ENCODE data around the gene PTCH1.
A peak's percentile ranks its signal among the peaks of the same experiment; 100 is the strongest.

- TF ChIP-seq, protein P1, sequence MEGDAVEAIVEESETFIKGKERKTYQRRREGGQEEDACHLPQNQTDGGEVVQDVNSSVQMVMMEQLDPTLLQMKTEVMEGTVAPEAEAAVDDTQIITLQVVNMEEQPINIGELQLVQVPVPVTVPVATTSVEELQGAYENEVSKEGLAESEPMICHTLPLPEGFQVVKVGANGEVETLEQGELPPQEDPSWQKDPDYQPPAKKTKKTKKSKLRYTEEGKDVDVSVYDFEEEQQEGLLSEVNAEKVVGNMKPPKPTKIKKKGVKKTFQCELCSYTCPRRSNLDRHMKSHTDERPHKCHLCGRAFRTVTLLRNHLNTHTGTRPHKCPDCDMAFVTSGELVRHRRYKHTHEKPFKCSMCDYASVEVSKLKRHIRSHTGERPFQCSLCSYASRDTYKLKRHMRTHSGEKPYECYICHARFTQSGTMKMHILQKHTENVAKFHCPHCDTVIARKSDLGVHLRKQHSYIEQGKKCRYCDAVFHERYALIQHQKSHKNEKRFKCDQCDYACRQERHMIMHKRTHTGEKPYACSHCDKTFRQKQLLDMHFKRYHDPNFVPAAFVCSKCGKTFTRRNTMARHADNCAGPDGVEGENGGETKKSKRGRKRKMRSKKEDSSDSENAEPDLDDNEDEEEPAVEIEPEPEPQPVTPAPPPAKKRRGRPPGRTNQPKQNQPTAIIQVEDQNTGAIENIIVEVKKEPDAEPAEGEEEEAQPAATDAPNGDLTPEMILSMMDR (IDR thresholded peaks at IDR 0.05): no peak
- TF ChIP-seq SIN3A (IDR thresholded peaks at IDR 0.05; ENCODE audit: borderline replicate concordance, low read depth, low read length) (no peak), RCOR1 (IDR thresholded peaks at IDR 0.05; ENCODE audit: low read length) (peak; percentile 65; the same call in 1 of the 2 replicates), MEF2A (IDR thresholded peaks at IDR 0.05; ENCODE audit: borderline replicate concordance, low read depth) (no peak), GATA2 (CRISPR knock-in tag; IDR thresholded peaks at IDR 0.05) (0 out of 2 replicates have a peak, but pooled peaks have one; percentile 33), FOSL2 (IDR thresholded peaks at IDR 0.05; ENCODE audit: borderline replicate concordance, low read depth) (no peak), EZH2phosphoT487 (IDR thresholded peaks at IDR 0.05; ENCODE audit: borderline replicate concordance, low read depth) (no peak), FOXM1 (IDR thresholded peaks at IDR 0.05; ENCODE audit: low read depth) (no peak)
- TF ChIP-seq, protein P2, sequence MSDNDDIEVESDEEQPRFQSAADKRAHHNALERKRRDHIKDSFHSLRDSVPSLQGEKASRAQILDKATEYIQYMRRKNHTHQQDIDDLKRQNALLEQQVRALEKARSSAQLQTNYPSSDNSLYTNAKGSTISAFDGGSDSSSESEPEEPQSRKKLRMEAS (IDR thresholded peaks at IDR 0.05; ENCODE audit: low read depth): no peak
Measured at GRCh38 chr9:95460518-95461164, 56.1 kb downstream of the PTCH1 start.
